ENCODE measurements around the gene CHMP4A.

CHMP4A gene

DNA sequence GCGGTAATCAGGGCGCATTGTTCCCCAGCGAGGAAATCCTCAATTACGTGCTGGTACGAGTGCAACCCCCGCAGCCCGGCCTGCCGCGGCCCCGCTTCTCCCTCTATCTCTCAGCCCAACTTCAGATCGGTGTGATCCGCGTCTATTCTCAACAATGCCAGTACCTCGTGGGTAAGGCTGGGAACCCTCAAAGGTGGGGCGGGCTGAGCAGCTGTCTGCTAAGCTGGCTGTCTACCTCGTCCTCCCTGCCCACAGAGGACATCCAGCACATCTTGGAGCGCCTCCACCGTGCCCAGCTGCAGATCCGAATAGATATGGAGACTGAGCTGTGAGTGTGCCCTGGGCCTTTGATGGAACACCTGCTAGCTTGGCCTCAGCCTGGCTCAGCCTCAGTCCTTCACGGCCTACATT, 40.4 kb downstream of the CHMP4A start:
- H3K4me3 ChIP-seq (ENCODE audit: low read depth, low read length): no peak overlapping the region
- no peak for DNase-seq (ENCODE audit: low read depth)
- TF ChIP-seq, protein P1, sequence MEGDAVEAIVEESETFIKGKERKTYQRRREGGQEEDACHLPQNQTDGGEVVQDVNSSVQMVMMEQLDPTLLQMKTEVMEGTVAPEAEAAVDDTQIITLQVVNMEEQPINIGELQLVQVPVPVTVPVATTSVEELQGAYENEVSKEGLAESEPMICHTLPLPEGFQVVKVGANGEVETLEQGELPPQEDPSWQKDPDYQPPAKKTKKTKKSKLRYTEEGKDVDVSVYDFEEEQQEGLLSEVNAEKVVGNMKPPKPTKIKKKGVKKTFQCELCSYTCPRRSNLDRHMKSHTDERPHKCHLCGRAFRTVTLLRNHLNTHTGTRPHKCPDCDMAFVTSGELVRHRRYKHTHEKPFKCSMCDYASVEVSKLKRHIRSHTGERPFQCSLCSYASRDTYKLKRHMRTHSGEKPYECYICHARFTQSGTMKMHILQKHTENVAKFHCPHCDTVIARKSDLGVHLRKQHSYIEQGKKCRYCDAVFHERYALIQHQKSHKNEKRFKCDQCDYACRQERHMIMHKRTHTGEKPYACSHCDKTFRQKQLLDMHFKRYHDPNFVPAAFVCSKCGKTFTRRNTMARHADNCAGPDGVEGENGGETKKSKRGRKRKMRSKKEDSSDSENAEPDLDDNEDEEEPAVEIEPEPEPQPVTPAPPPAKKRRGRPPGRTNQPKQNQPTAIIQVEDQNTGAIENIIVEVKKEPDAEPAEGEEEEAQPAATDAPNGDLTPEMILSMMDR (IDR thresholded peaks at IDR 0.05; ENCODE audit: control insufficient read depth, extremely low read depth, insufficient read depth): no peak

DNA sequence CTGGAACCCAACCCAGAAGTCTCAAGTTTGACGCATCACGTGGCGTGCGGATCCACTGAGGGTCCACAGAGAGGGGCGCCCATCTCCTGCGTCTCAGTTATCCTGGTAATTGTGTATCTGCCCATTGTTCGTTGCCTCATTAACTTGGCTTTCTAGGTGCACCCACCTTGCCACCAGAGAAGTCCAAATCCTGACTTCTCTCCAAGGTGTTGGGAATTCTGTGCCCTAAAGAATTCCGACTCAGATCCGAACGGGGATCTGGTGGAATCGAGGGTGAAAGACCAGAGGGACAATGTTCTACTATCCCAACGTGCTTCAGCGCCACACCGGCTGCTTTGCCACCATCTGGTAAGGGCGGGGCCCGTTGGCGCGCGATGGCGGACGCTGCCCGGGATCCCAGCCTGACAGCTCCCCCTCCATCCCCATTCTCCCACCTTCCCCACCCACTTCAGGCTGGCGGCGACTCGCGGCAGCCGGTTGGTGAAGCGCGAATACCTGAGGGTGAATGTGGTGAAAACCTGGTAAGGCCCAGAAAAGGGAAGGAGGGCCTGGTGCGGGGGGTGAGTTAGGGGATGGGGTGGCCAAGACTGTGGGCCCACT, 40.9 kb downstream of the CHMP4A start:
- H3K4me3 ChIP-seq (ENCODE audit: low read depth, low read length): no peak overlapping the region
- TF ChIP-seq, protein P1 (IDR thresholded peaks at IDR 0.05; ENCODE audit: control insufficient read depth, extremely low read depth, insufficient read depth): no peak
- DNase-seq (ENCODE audit: low read depth): no peak

DNA sequence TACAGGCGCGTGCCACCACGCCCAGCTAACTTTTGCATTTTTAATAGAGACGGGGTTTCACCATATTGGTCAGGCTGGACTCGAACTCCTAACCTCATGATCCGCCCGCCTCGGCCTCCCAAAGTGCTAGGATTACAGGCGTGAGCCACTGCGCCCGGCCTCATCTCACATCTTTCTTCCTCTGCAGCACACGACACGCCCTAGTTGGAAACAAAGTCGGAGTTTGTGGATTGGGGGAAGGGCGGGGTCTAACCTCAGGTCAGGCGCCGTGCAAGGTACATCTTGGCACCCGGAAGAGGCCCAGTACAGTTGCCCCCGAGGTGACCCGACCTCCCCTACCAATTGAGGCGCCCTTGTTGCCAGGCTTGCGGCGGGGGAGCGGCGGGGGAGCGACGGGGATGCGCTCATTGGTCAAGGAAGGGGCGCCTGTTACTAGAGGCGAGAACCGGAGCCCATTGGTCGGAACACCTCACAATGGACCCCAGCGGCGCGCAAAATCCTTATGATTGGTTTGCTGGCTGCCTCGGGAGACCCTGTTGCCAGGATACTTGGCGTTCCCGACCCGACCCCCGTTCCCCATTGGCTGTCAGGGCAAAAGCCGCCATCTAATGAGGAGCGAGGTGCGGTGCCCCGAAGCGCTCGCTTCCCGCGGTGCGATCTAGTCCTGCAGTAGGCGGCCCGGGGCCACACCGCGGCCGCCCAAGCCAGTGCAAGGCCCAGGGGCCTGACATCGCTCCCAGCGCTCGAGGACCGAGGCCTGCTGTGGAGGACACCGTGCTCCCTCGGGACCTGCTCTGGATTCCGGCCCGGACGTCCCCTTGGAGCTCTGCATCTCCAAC, 41.6 kb downstream of the CHMP4A start, which contains the start of gene REC8:
Gene REC8 (plus strand): TSS at position 659 of the 839 bp plus-strand sequence. CDS start 473 bp downstream, outside the sequence.
- no peak for DNase-seq (ENCODE audit: low read depth)
- TF ChIP-seq, protein P1 (IDR thresholded peaks at IDR 0.05; ENCODE audit: control insufficient read depth, extremely low read depth, insufficient read depth): no peak
- no peak within 1 kb of the TSS for H3K4me3 ChIP-seq (ENCODE audit: low read depth, low read length)

DNA sequence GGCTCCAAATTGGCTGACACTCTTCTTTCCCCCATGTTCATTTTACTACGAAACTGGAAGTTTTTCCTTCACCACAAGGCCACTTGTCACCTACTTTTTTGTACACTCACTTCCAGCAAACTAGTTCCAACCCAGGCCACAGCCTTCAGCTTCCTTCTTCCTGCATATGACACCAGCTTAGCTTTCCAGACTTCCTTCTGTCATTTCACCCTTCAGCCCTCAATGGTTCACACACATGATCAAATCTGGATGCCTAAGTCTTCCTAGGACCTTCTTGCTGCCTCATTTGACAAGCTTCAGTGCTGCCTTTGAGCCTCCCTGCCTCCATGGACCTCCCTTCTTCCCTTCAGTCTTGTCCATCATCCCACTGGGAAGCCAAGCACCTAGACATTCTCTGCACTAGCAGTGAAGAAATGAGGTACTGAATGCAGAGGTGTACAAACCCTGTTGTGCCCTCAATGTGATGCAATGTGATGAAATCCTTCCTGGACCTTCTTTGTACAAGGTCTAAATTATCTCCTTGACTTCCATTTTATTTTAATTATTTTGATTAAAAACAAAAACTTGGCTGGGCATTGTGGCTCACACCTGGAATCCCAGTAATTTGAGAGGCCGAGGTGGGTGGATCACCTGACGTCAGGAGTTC, 45.7 kb downstream of the CHMP4A start:
- no peak for DNase-seq (ENCODE audit: low read depth)
- H3K4me3 ChIP-seq (ENCODE audit: low read depth, low read length): no peak overlapping the region
- TF ChIP-seq, protein P1 (IDR thresholded peaks at IDR 0.05; ENCODE audit: control insufficient read depth, extremely low read depth, insufficient read depth): no peak

DNA sequence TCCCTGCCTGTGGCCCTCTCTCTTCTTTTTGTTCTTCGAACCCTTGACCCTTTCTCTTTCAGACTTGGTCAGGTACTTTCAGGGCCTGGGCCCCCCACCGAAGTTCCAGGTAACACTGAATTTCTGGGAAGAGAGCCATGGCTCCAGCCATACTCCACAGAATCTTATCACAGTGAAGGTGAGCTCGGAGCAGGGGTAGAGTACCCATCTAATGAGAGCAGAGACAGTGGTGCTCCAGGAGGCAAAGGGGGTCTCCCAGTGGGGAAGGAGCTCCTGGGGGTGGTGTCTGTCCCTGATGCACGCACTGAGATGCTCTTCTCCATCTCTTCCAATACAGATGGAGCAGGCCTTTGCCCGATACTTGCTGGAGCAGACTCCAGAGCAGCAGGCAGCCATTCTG, 47.5 kb downstream of the CHMP4A start:
- TF ChIP-seq, protein P1 (IDR thresholded peaks at IDR 0.05; ENCODE audit: control insufficient read depth, extremely low read depth, insufficient read depth): no peak
- DNase-seq (ENCODE audit: low read depth): no peak
- H3K4me3 ChIP-seq (ENCODE audit: low read depth, low read length): no peak overlapping the region

DNA sequence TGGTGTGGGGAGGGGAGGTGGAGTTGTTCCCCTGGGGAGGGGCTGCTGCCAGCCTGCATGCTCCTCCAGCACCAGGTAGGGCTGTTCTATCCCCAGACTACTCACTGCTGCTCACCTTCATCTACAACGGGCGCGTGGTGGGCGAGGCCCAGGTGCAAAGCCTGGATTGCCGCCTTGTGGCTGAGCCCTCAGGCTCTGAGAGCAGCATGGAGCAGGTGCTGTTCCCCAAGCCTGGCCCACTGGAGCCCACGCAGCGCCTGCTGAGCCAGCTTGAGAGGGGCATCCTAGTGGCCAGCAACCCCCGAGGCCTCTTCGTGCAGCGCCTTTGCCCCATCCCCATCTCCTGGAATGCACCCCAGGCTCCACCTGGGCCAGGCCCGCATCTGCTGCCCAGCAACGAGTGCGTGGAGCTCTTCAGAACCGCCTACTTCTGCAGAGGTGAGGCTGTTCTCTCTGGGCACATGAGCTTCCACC, 48.7 kb downstream of the CHMP4A start:
- H3K4me3 ChIP-seq (ENCODE audit: low read depth, low read length): no peak overlapping the region
- TF ChIP-seq, protein P1 (IDR thresholded peaks at IDR 0.05; ENCODE audit: control insufficient read depth, extremely low read depth, insufficient read depth): no peak
- no peak for DNase-seq (ENCODE audit: low read depth)

All from LNCaP clone FGC (cell line).